T-helper 1 cell treated with Interleukin-12 subunit alpha and Interleukin-12 subunit beta and Interleukin-4 antibody, amounts not matched to agents 30 ng/mL and 1 ng/mL, for 36 hours (primary cell): ENCODE measurements around the gene NPTX1. TPM values are rescaled to one million over a fixed set of nuclear protein-coding genes. Genes with fewer than 3 reads are reported as not detected.

Experiments
- intact Hi-C: fragments of 100-400 bp; cut with micrococcal nuclease; formaldehyde crosslinking; loops from one replicate; pipeline ENCODE4 v1.15.1; 2024
- total RNA-seq: library from RNA; stranded (reverse); gene quantifications from 2 replicates; pipeline ENCODE4 v1.2.3, GENCODE V29; 2022

NPTX1 gene
- total RNA-seq, 1 donor from 2014 or later = 104 TPM

- intact Hi-C loops = no loop called here
Observed at GRCh38 chr17:80449194-80449929, 27.0 kb downstream of the NPTX1 start.

GRCh38 chr17:80447790-80448189 is 28.6 kb downstream of the NPTX1 start:
- intact Hi-C loops = no loop called here

GRCh38 chr17:80446645-80447405 is 29.6 kb downstream of the NPTX1 start:
- intact Hi-C loops = no loop called here

GRCh38 chr17:80445726-80446110 is 30.7 kb downstream of the NPTX1 start:
- intact Hi-C loops = no loop called here

GRCh38 chr17:80445007-80445725 is 31.2 kb downstream of the NPTX1 start:
- intact Hi-C loops = no loop called here

GRCh38 chr17:80444644-80444979 is 31.8 kb downstream of the NPTX1 start:
- intact Hi-C loops = no loop called here

GRCh38 chr17:80443916-80444643 is 32.3 kb downstream of the NPTX1 start:
- intact Hi-C loops = no loop called here

GRCh38 chr17:80443498-80443897 is 32.9 kb downstream of the NPTX1 start:
- intact Hi-C loops = no loop called here

GRCh38 chr17:80442764-80443163 is 33.6 kb downstream of the NPTX1 start:
- intact Hi-C loops = no loop called here

GRCh38 chr17:80442323-80442659 is 34.1 kb downstream of the NPTX1 start:
- intact Hi-C loops = no loop called here

GRCh38 chr17:80441598-80442322 is 34.6 kb downstream of the NPTX1 start:
- intact Hi-C loops = no loop called here

GRCh38 chr17:80441133-80441578 is 35.3 kb downstream of the NPTX1 start:
- intact Hi-C loops = no loop called here

- intact Hi-C loops = no loop called here
Observed at GRCh38 chr17:80439499-80439898, 36.9 kb downstream of the NPTX1 start.

GRCh38 chr17:80438806-80439205 is 37.6 kb downstream of the NPTX1 start:
- intact Hi-C loops = no loop called here

- intact Hi-C loops = no loop called here
Observed at GRCh38 chr17:80437532-80437931, 38.9 kb downstream of the NPTX1 start.

- intact Hi-C loops = no loop called here
Observed at GRCh38 chr17:80433916-80434666, 42.3 kb downstream of the NPTX1 start.

- intact Hi-C loops = no loop called here
Observed at GRCh38 chr17:80432961-80433550, 43.4 kb downstream of the NPTX1 start.

GRCh38 chr17:80432350-80432955 is 44.0 kb downstream of the NPTX1 start:
- intact Hi-C loops = no loop called here
